GM12891 (cell line): ENCODE data around the gene CASKIN1.

Source experiments
- POLR2A ChIP-seq: IDR thresholded peaks from 2 replicates; pipeline ENCODE4 v1.6.1; 2011; ENCODE audit warnings: low read depth, low read length, control low read depth
- POLR2AphosphoS5 ChIP-seq: IDR thresholded peaks from 2 replicates; pipeline ENCODE4 v1.6.1; 2011; ENCODE audit warnings: low read depth, low read length, control low read depth
- POU2F2 ChIP-seq: IDR thresholded peaks from 2 replicates; pipeline ENCODE4 v1.6.1; 2011; ENCODE audit warnings: low read depth, mild to moderate bottlenecking, control low read depth, low read length, moderate library complexity
- SPI1 ChIP-seq: IDR thresholded peaks from 2 replicates; pipeline ENCODE4 v1.6.1; 2011; ENCODE audit warnings: low read depth, low read length, control low read depth
- TAF1 ChIP-seq: IDR thresholded peaks from 2 replicates; pipeline ENCODE4 v1.6.1; 2011; ENCODE audit warnings: low read depth, low read length, control low read depth

- TF ChIP-seq POLR2A, result peak; percentile 96
- TF ChIP-seq POLR2AphosphoS5, result peak; percentile 92
- no peak for TF ChIP-seq SPI1
- peak; percentile 91 for TF ChIP-seq TAF1
- peak; percentile 61; the same call in 1 of the 2 replicates for TF ChIP-seq POU2F2
Observed at GRCh38 chr16:2223221-2223941, 27.0 kb upstream of the CASKIN1 start, which contains the start of gene E4F1.
